Pancreas (tissue), 10 donors: ENCODE data around the gene PARL. TPM values are rescaled to one million over a fixed set of nuclear protein-coding genes. Genes with fewer than 3 reads are reported as not detected.

Source experiments
- ATAC-seq, 4 donors: fragments of 200-7000 bp; cut with Tn5 transposase; one replicate each; pipeline versions ENCODE4 v1.8.0 to v1.9.1; 2020; ENCODE audit warnings: mild to moderate bottlenecking in 4 of 4, moderate library complexity in 4 of 4
- DNase-seq, 6 donors: peaks; one replicate each; pipeline ENCODE4 v3.0.0-alpha.2; 2020
- FAIRE-seq: peaks from 2 replicates; lab custom pipeline; 2012; peaks lifted over from hg19 to GRCh38; lab: Jason Lieb, UNC
- H3K27ac ChIP-seq, 4 donors: fragments of 200-600 bp; sonication (generic); 1 replicate in 3 of 4; 2 replicates in 1 of 4; pipeline versions ENCODE4 v1.5.0 to v1.8.0; 2020
- H3K27me3 ChIP-seq, 4 donors: fragments of 200-600 bp; one replicate each; pipeline ENCODE4 v1.8.0; 2021
- H3K36me3 ChIP-seq, 3 donors: fragments of 200-600 bp; sonication (generic) in 1 of 3; one replicate each; pipeline versions ENCODE4 v1.5.0 to v1.8.0; 2020 to 2021
- H3K4me1 ChIP-seq, 3 donors: fragments of 200-600 bp; one replicate each; pipeline ENCODE4 v1.8.0; 2021
- H3K4me3 ChIP-seq, 4 donors: fragments of 200-600 bp; sonication (generic) in 2 of 4; one replicate each; pipeline versions ENCODE4 v1.5.0 to v1.8.0; 2020 to 2021
- H3K9me3 ChIP-seq, 4 donors: fragments of 200-600 bp; one replicate each; pipeline ENCODE4 v1.8.0; 2021
- WGBS, 2 donors: extraction: QIAGEN DNeasy Blood & Tissue Kit; methylation state at CpG; one replicate each; pipeline ENCODE4 v1.1.7; 2013; 5-methylcytosine and 5-hydroxymethylcytosine counted together
- intact Hi-C, 3 donors: fragments of 100-400 bp; cut with DNase I; formaldehyde crosslinking; loops; one replicate each; pipeline versions ENCODE4 v1.11.1 to v1.14.2; 2022
- polyA plus RNA-seq, 2 donors: library from polyadenylated mRNA; stranded (reverse); fragments of 200-250 nt; gene quantifications; one replicate each; pipeline ENCODE4 v1.2.3, GENCODE V29; 2013
- total RNA-seq, 6 donors: library from RNA; stranded (reverse); fragmentation: NEBNext Ultra II Directional in 4 of 6; extraction: Animal tissue kit (Norgen Biotek cat#: 25700) in 4 of 6; gene quantifications; one replicate each; pipeline versions ENCODE4 v1.2.1 to v1.2.4, GENCODE V29; 2021 to 2023
- TF ChIP-seq, protein P1 (sequence below), 4 donors: fragments of 200-600 bp; sonication (generic) in 3 of 4; IDR thresholded peaks; one replicate each; pipeline versions ENCODE4 v1.5.0 to v1.8.0; 2021; ENCODE audit warnings: antibody characterized with exemption in 4 of 4
- donor health status: healthy with polysubstance abuse.
- donor health status: DM: no; HTN: no; CAD: no; lungs with moderate emphysema.
- donor health status: DM: no; HTN: no; CAD: no.
- donor health status: control.
- donor health status: control.
- donor health status: Bipolar disorder and iron deficiency.
- donor health status: DM: yes; HTN: yes; CAD: no.
- donor health status: DM: no; HTN: no; CAD: no.
- donor health status: DM: no; HTN: no; CAD: no.
- donor health status: DM: yes; HTN: yes; CAD: no.

The PARL gene
- total and polyA plus RNA-seq, 8 donors: 26.4 to 65.8 (median 36.1) TPM

- no peaks in the 10 kb centered on the region for H3K9me3 ChIP-seq
- intact Hi-C loops: no loop called here
- DNase-seq (no peak), ATAC-seq (no peak), FAIRE-seq (no peak)
- no peak overlapping the region for H3K27ac ChIP-seq
- TF ChIP-seq, protein P1, sequence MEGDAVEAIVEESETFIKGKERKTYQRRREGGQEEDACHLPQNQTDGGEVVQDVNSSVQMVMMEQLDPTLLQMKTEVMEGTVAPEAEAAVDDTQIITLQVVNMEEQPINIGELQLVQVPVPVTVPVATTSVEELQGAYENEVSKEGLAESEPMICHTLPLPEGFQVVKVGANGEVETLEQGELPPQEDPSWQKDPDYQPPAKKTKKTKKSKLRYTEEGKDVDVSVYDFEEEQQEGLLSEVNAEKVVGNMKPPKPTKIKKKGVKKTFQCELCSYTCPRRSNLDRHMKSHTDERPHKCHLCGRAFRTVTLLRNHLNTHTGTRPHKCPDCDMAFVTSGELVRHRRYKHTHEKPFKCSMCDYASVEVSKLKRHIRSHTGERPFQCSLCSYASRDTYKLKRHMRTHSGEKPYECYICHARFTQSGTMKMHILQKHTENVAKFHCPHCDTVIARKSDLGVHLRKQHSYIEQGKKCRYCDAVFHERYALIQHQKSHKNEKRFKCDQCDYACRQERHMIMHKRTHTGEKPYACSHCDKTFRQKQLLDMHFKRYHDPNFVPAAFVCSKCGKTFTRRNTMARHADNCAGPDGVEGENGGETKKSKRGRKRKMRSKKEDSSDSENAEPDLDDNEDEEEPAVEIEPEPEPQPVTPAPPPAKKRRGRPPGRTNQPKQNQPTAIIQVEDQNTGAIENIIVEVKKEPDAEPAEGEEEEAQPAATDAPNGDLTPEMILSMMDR (IDR thresholded peaks at IDR 0.05): no peak
- peaks cover 0 to 6% (median 2%) of the 10 kb centered on the region in 3 donors for H3K36me3 ChIP-seq
- peaks cover 13 to 26% (median 25%) of the 10 kb centered on the region in 3 donors for H3K4me1 ChIP-seq
- WGBS, 2 donors: 80% methylated on average over 8 of the region's 8 CpGs
- no peaks in the 10 kb centered on the region for H3K27me3 ChIP-seq
- H3K4me3 ChIP-seq: no peak overlapping the region
These were observed 71.8 kb downstream of the PARL start for GRCh38 chr3:183812761-183813445.

DNA sequence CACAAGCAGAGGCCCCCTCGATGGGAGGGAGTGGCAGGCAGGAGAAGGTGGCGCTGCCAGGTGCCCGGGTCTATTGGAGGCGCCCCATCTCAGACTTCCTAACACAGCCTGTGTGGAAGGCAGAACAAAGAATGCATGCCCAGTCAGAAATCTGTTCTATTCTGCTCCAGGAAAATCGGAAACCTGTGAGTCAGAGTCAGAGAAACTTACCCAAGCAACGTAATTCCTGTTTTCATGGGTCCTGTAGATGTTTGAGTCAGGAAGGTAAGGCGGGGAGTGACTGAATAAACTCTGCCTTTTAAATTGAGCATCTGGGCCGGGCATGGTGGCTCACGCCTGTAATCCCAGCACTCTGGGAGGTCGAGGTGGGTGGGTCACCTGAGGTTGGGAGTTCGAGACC lies 73.0 kb downstream of the PARL start:
- H3K27me3 ChIP-seq: no peaks in the 10 kb centered on the region
- H3K4me3 ChIP-seq: no peak overlapping the region
- TF ChIP-seq, protein P1 (IDR thresholded peaks at IDR 0.05): no peak
- intact Hi-C loops: no loop called here
- FAIRE-seq (no peak), ATAC-seq (peak in 2 of 4 donors; percentile 6 to 7), DNase-seq (peak in 1 of 6 donors; percentile 30)
- peaks cover 0 to 14% (median 2%) of the 10 kb centered on the region in 3 donors for H3K36me3 ChIP-seq
- peak overlapping the region; percentile 74 to 87 (median 80) for H3K27ac ChIP-seq
- peaks cover 13 to 26% (median 25%) of the 10 kb centered on the region in 3 donors for H3K4me1 ChIP-seq
- WGBS, 2 donors: 86 to 88% methylated on average over 11 of the region's 11 CpGs
- no peaks in the 10 kb centered on the region for H3K9me3 ChIP-seq

DNA sequence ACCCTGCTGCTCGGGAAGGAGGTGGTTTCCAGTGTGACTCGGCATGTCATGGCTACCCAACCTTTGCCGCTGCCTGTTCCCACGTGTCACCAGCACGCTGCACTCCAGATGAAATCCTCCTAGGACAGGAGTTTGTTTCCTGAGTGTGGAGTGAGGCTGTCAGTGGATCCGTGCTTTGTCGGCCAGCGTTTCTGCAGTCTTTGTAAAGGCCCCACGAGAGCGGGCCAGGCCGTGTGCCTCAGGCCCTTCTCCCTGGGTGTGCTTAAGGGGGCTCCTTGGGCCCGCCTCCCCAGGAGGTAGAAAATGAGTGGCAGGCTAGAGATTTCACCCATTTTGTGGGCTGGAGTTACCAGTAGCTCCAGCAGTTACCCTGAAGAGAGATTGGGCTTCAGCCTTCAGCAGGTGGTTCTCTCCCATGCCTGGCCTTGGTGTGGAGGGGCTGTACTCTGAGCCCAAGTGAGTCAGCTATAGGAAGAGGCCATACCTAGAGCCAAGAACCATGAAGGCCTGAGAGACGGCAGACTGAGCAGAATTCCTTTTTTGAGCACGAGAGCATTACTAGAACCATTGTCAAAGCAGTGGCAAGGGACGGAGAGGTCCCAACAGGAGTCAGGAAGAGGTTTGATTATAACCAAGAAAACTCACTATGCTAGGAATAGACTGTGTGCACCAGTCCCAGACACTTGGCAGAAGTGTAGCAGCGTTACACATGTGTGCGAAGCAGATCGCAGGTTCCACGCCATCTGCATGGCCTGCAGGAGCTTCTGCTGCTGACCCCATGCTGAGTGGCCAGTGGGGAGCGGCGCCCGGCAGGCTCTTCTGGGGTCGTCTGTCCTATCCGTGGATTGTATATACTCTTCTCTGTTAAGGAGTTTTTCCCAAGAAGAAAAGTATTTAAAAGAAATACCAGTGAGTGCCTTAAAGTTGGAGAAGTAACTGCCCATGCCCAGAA lies 73.8 kb downstream of the PARL start:
- Histone ChIP-seq H3K27me3 (no peaks in the 10 kb centered on the region), H3K27ac (peak overlapping the region; percentile 74 to 87 (median 80)), H3K36me3 (peaks cover 0 to 15% (median 2%) of the 10 kb centered on the region in 3 donors), H3K9me3 (no peaks in the 10 kb centered on the region), H3K4me3 (no peak overlapping the region), H3K4me1 (peaks cover 13 to 26% (median 25%) of the 10 kb centered on the region in 3 donors)
- TF ChIP-seq, protein P1 (IDR thresholded peaks at IDR 0.05): no peak
- ATAC-seq (peak; percentile 90 to 93 (median 92)), DNase-seq (peak in 5 of 6 donors; percentile 79 to 92 (median 84)), FAIRE-seq (no peak)
- intact Hi-C loops: no loop called here
- 56 to 58% methylated on average over 24 of the region's 24 CpGs for WGBS, 2 donors

GRCh38 chr3:183809270-183809669 lies 75.4 kb downstream of the PARL start:
- Histone ChIP-seq H3K4me1 (peaks cover 13 to 26% (median 25%) of the 10 kb centered on the region in 3 donors), H3K27ac (peak overlapping the region; percentile 74 to 87 (median 80)), H3K36me3 (peaks cover 0 to 23% (median 0%) of the 10 kb centered on the region in 3 donors), H3K4me3 (no peak overlapping the region), H3K9me3 (no peaks in the 10 kb centered on the region), H3K27me3 (no peaks in the 10 kb centered on the region)
- intact Hi-C loops: no loop called here
- DNase-seq (no peak), ATAC-seq (peak; percentile 52 to 75 (median 64)), FAIRE-seq (no peak)
- WGBS, 2 donors: 34 to 37% methylated on average over 5 of the region's 5 CpGs
- TF ChIP-seq, protein P1 (IDR thresholded peaks at IDR 0.05): no peak
